ENCODE results near the gene DCC. TPM values are rescaled to one million over a fixed set of nuclear protein-coding genes. Genes with fewer than 3 reads are reported as not detected.

The DCC gene
- total RNA-seq, 4 donors from 2014 or later, result 0.27 to 2.5 TPM; not detected in 2

GRCh38 chr18:52750995-52751394 lies 411.0 kb downstream of the DCC start:
- 47 to 62% methylated on average over 2 of the region's 2 CpGs for WGBS, 2 donors (ENCODE audit: low coverage in 1 of 2)
- TF ChIP-seq CTCF (IDR thresholded peaks at IDR 0.05), result no peak
- TF ChIP-seq EP300 (IDR thresholded peaks at IDR 0.05; ENCODE audit: low read depth), result no peak
- no peak for TF ChIP-seq POLR2A (IDR thresholded peaks at IDR 0.05)
- no peak for TF ChIP-seq POLR2AphosphoS5 (IDR thresholded peaks at IDR 0.05)

GRCh38 chr18:52764316-52764715 lies 424.3 kb downstream of the DCC start:
- Histone ChIP-seq H3K4me3 (no peak overlapping the region), H3K27ac (no peak overlapping the region), H3K4me1 (no peaks in the 10 kb centered on the region), H3K27me3 (no peaks in the 10 kb centered on the region), H3K36me3 (no peaks in the 10 kb centered on the region), H3K9me3 (no peaks in the 10 kb centered on the region)
- no peak for TF ChIP-seq EP300 (IDR thresholded peaks at IDR 0.05; ENCODE audit: low read depth)
- TF ChIP-seq CTCF (IDR thresholded peaks at IDR 0.05), result no peak
- no peak for TF ChIP-seq POLR2A (IDR thresholded peaks at IDR 0.05)
- no peak for TF ChIP-seq POLR2AphosphoS5 (IDR thresholded peaks at IDR 0.05)
- 25 to 59% methylated on average over 2 to 3 of the region's 3 CpGs for WGBS, 2 donors (ENCODE audit: low coverage in 1 of 2)
- in situ Hi-C loops (cut with MboI; ENCODE audit: low pct_ligation_motif_present in 1 of 4, low pct_unique_long_range_greater_than_20kb in 1 of 4, low sequenced_read_pairs in 3 of 4), result no loop called here
- intact Hi-C loops (cut with DNase I; ENCODE audit: low total_unique reads), result no loop called here
- no peak for DNase-seq

More at GRCh38 chr18:52750995-52751394, 411.0 kb downstream of the DCC start:
- Histone ChIP-seq H3K27ac (no peak overlapping the region), H3K36me3 (no peaks in the 10 kb centered on the region), H3K4me1 (no peaks in the 10 kb centered on the region), H3K9me3 (no peaks in the 10 kb centered on the region), H3K4me3 (no peak overlapping the region), H3K27me3 (no peaks in the 10 kb centered on the region)
- in situ Hi-C loops (cut with MboI; ENCODE audit: low pct_ligation_motif_present in 1 of 4, low pct_unique_long_range_greater_than_20kb in 1 of 4, low sequenced_read_pairs in 3 of 4), result no loop called here
- DNase-seq, result no peak
- intact Hi-C loops (cut with DNase I; ENCODE audit: low total_unique reads), result no loop called here

GRCh38 chr18:52766002-52766545 lies 426.1 kb downstream of the DCC start:
- TF ChIP-seq POLR2AphosphoS5 (IDR thresholded peaks at IDR 0.05) (no peak), POLR2A (IDR thresholded peaks at IDR 0.05) (no peak), EP300 (IDR thresholded peaks at IDR 0.05; ENCODE audit: low read depth) (no peak), CTCF (IDR thresholded peaks at IDR 0.05) (no peak)
- DNase-seq, result no peak
- Histone ChIP-seq H3K9me3 (no peaks in the 10 kb centered on the region), H3K27ac (no peak overlapping the region), H3K36me3 (no peaks in the 10 kb centered on the region), H3K27me3 (no peaks in the 10 kb centered on the region), H3K4me1 (no peaks in the 10 kb centered on the region), H3K4me3 (no peak overlapping the region)
- intact Hi-C loops (cut with DNase I; ENCODE audit: low total_unique reads) (no loop called here), in situ Hi-C loops (cut with MboI; ENCODE audit: low pct_ligation_motif_present in 1 of 4, low pct_unique_long_range_greater_than_20kb in 1 of 4, low sequenced_read_pairs in 3 of 4) (no loop called here)
- 72 to 75% methylated on average over 4 to 9 of the region's 9 CpGs for WGBS, 2 donors (ENCODE audit: low coverage in 1 of 2)

GRCh38 chr18:52781113-52781512 lies 441.1 kb downstream of the DCC start:
- Histone ChIP-seq H3K27me3 (no peaks in the 10 kb centered on the region), H3K27ac (no peak overlapping the region), H3K4me3 (no peak overlapping the region), H3K9me3 (no peaks in the 10 kb centered on the region), H3K36me3 (no peaks in the 10 kb centered on the region), H3K4me1 (no peaks in the 10 kb centered on the region)
- 37 to 38% methylated on average over 4 to 5 of the region's 5 CpGs for WGBS, 2 donors (ENCODE audit: low coverage in 1 of 2)
- DNase-seq, result no peak
- intact Hi-C loops (cut with DNase I; ENCODE audit: low total_unique reads) (no loop called here), in situ Hi-C loops (cut with MboI; ENCODE audit: low pct_ligation_motif_present in 1 of 4, low pct_unique_long_range_greater_than_20kb in 1 of 4, low sequenced_read_pairs in 3 of 4) (no loop called here)
- TF ChIP-seq POLR2AphosphoS5 (IDR thresholded peaks at IDR 0.05), result no peak
- TF ChIP-seq EP300 (IDR thresholded peaks at IDR 0.05; ENCODE audit: low read depth), result no peak

GRCh38 chr18:52791321-52791720 lies 451.3 kb downstream of the DCC start:
- no peaks in the 10 kb centered on the region for H3K36me3 ChIP-seq
- no peak overlapping the region for H3K27ac ChIP-seq
- 45 to 88% methylated on average over 1 to 2 of the region's 2 CpGs for WGBS, 2 donors (ENCODE audit: low coverage in 1 of 2)
- in situ Hi-C loops (cut with MboI; ENCODE audit: low pct_ligation_motif_present in 1 of 4, low pct_unique_long_range_greater_than_20kb in 1 of 4, low sequenced_read_pairs in 3 of 4), result no loop called here
- intact Hi-C loops (cut with DNase I; ENCODE audit: low total_unique reads), result no loop called here
- H3K27me3 ChIP-seq, result no peaks in the 10 kb centered on the region
- no peak overlapping the region for H3K4me3 ChIP-seq
- no peak for TF ChIP-seq POLR2AphosphoS5 (IDR thresholded peaks at IDR 0.05)
- peaks cover 17 to 25% of the 10 kb centered on the region in 2 donors for H3K9me3 ChIP-seq
- H3K4me1 ChIP-seq, result no peaks in the 10 kb centered on the region
- DNase-seq, result no peak

All from transverse colon (tissue), 4 donors.